ENCODE measurements around the gene SPTBN1.

DNA sequence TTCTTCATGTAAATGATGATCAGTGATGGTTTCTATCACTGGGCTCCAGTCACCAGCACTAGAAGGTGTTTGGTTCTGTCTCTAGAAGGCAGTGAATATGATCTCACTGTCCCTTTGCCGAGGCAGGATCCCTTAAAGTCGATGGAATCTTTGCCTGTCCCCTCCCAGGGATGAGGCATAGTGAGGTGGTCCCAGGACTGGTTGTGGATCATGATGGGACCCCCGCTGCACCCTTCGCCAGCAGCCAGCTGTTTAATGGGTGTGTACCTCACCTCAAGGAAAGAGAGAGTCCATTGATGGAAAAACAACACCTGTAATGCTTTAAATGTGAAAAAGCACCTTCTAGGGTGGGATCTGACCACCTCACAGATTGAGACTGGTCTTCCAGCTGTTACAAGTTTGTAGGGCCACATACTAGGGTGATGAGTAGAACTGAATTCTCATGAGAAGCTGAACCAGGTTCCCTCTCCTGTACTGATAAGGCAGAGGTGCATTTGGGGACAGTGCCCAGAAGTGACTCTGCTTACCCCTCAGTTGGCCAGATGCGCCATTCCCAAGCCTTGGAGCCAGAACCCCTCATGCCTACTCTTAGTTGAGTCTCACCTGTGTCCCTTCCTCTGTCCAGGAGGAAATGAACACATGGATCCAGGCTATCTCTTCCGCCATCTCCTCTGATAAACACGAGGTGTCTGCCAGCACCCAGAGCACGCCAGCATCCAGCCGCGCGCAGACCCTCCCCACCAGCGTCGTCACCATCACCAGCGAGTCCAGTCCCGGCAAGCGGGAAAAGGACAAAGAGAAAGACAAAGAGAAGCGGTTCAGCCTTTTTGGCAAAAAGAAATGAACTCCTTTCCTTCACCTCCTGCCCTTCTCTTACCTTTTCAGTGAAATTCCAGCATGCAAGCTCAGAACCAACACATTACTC lies 211.9 kb downstream of the SPTBN1 start:
- TF ChIP-seq, protein P1, sequence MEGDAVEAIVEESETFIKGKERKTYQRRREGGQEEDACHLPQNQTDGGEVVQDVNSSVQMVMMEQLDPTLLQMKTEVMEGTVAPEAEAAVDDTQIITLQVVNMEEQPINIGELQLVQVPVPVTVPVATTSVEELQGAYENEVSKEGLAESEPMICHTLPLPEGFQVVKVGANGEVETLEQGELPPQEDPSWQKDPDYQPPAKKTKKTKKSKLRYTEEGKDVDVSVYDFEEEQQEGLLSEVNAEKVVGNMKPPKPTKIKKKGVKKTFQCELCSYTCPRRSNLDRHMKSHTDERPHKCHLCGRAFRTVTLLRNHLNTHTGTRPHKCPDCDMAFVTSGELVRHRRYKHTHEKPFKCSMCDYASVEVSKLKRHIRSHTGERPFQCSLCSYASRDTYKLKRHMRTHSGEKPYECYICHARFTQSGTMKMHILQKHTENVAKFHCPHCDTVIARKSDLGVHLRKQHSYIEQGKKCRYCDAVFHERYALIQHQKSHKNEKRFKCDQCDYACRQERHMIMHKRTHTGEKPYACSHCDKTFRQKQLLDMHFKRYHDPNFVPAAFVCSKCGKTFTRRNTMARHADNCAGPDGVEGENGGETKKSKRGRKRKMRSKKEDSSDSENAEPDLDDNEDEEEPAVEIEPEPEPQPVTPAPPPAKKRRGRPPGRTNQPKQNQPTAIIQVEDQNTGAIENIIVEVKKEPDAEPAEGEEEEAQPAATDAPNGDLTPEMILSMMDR (IDR thresholded peaks at IDR 0.05): no peak
- TF ChIP-seq POLR2A (IDR thresholded peaks at IDR 0.05): no peak
